NT2/D1 (cell line): ENCODE results near the gene ACRV1.

ENCODE experiments used
- SUZ12 ChIP-seq: IDR thresholded peaks from 2 replicates; pipeline ENCODE4 v1.6.1; 2011; ENCODE audit not compliant: insufficient read length, insufficient read depth; ENCODE audit errors: extremely low read depth
- ZNF274 ChIP-seq: IDR thresholded peaks from 2 replicates; pipeline ENCODE4 v1.6.1; 2011; ENCODE audit warnings: mild to moderate bottlenecking, low read depth, low read length

- TF ChIP-seq SUZ12, result no peak
- TF ChIP-seq ZNF274, result no peak
Observed at GRCh38 chr11:125627236-125627910, 53.3 kb downstream of the ACRV1 start.
